NT2/D1 (cell line): Measurements from ENCODE around the gene LUC7L.

Source experiments
- DNase-seq: peaks from one replicate; pipeline ENCODE4 v3.0.0-alpha.2; 2011; ENCODE audit warnings: low read depth, low spot score
- H3K27me3 ChIP-seq: 2 replicates; pipeline ENCODE4 v1.6.0; 2011; ENCODE audit warnings: mild to moderate bottlenecking; ENCODE audit not compliant: insufficient read length, insufficient read depth
- H3K36me3 ChIP-seq: 2 replicates; pipeline ENCODE4 v1.6.1; 2011; ENCODE audit warnings: mild to moderate bottlenecking, low read length, mixed read lengths; ENCODE audit not compliant: insufficient read depth, insufficient read length
- H3K4me1 ChIP-seq: 2 replicates; pipeline ENCODE4 v1.5.1; 2011; ENCODE audit not compliant: insufficient read depth, insufficient read length
- H3K4me3 ChIP-seq: 2 replicates; pipeline ENCODE4 v1.5.1; 2011; ENCODE audit warnings: low read depth; ENCODE audit not compliant: insufficient read length
- H3K9ac ChIP-seq: 2 replicates; pipeline ENCODE4 v1.6.0; 2011; ENCODE audit warnings: low read depth; ENCODE audit not compliant: insufficient read length
- H3K9me3 ChIP-seq: 2 replicates; pipeline ENCODE4 v1.5.1; 2011; ENCODE audit warnings: mild to moderate bottlenecking, low read length; ENCODE audit not compliant: insufficient read depth
- SUZ12 ChIP-seq: IDR thresholded peaks from 2 replicates; pipeline ENCODE4 v1.6.1; 2011; ENCODE audit not compliant: insufficient read length, insufficient read depth; ENCODE audit errors: extremely low read depth
- YY1 ChIP-seq: IDR thresholded peaks from 2 replicates; pipeline ENCODE4 v1.6.1; 2011; ENCODE audit not compliant: insufficient read length, insufficient read depth
- ZNF274 ChIP-seq: IDR thresholded peaks from 2 replicates; pipeline ENCODE4 v1.6.1; 2011; ENCODE audit warnings: mild to moderate bottlenecking, low read depth, low read length

LUC7L gene

DNA sequence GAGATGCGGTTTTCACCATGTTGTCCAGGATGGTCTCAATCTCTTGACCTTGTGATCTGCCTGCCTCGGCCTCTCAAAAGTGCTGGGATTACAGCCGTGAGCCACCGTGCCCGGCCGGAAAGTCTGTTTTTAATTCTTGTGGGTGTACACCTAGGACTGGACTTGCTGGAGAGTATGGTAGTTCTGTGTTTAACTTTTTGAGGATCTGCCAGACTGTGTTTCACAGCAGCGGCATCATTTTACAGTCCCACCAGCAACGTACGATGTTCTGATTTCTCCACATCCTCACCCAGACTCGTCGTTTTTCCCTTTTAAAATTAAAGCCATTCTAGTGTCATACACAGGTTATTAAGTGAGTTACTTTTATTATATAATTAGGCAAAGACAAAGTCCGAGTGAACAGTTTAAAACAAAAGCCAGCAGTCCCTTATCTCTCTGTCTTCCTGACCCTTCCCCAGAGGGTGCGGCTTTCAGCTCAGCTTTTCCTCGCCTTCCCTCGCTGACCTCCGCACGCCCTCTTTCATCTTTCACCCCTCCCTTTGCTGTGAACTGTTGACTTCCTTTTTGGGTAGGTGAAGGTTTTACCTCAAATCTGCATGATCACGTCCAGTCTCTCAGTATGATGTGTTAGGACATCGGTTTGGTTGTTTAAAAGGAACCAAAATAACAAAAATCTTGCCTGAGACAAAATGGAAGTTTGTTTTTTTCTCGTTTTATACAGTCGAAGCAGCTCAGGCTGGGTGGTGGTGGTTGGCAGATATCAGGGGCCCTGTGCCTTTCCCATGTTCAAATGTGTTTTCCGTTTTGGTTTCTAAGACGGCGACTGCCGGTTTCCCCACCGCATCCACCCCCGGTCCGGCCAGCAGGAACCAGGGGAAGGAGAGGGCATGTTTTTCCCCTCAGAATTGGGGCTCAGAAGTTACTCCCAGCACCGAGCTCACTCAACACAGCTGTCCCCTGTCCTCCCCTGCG, 23.4 kb upstream of the LUC7L start:
- H3K9me3 ChIP-seq, result no peaks in the 10 kb centered on the region
- no peak overlapping the region for H3K9ac ChIP-seq
- peaks cover 51% of the 10 kb centered on the region for H3K36me3 ChIP-seq
- H3K4me3 ChIP-seq, result no peak overlapping the region
- H3K4me1 ChIP-seq, result peaks cover 3% of the 10 kb centered on the region
- DNase-seq, result no peak
- TF ChIP-seq ZNF274, result no peak
- no peak for TF ChIP-seq YY1
- TF ChIP-seq SUZ12, result no peak
- no peaks in the 10 kb centered on the region for H3K27me3 ChIP-seq

DNA sequence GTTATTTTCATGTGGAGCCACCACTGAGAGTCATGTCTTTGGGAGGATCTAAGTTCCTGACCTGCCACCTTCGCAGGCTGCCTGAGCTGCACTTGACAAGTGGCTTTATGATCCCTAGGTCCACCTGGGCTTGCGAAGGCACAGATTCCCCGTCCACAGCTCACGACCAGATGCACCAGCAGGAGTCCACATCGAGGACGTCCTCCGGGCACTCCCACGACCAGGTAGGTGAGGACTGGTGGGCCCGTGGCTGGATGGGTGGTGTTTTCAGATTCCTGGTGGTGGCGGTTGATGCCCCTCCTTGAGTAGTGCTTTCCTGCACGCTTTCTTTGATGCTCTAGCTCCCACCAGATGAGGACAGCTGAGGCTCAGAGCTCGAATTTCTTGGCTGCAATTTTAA, 20.2 kb upstream of the LUC7L start:
- H3K9ac ChIP-seq, result no peak overlapping the region

DNA sequence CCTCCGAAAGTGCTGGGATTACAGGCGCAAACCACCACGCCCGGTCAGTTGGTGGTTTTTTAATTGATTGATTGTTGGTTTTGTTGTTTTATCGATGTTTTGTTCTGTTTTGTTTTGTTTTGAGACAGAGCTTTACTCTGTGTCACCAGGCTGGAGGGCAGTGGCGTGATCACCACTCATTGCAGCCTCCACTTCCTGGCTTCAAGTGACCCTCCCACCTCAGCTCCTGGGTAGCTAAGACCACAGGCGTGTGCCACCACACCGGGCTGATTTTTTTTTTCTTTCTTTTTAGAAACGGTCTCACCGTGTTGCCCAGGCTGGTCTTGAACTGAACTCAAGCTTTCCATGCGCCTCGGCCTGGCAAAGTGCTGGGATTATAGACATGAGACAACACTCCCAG, 17.8 kb upstream of the LUC7L start:
- Histone ChIP-seq H3K36me3 (peaks cover 13% of the 10 kb centered on the region), H3K4me3 (no peak overlapping the region), H3K9ac (no peak overlapping the region), H3K9me3 (no peaks in the 10 kb centered on the region), H3K27me3 (no peaks in the 10 kb centered on the region), H3K4me1 (peaks cover 10% of the 10 kb centered on the region)
- DNase-seq, result no peak
- TF ChIP-seq YY1 (no peak), SUZ12 (no peak), ZNF274 (no peak)

More for the DNA sequence above, 20.2 kb upstream of the LUC7L start:
- Histone ChIP-seq H3K4me3 (no peak overlapping the region), H3K9me3 (no peaks in the 10 kb centered on the region), H3K36me3 (peaks cover 29% of the 10 kb centered on the region), H3K4me1 (peaks cover 8% of the 10 kb centered on the region), H3K27me3 (no peaks in the 10 kb centered on the region)
- TF ChIP-seq YY1 (no peak), ZNF274 (no peak), SUZ12 (no peak)
- no peak for DNase-seq

DNA sequence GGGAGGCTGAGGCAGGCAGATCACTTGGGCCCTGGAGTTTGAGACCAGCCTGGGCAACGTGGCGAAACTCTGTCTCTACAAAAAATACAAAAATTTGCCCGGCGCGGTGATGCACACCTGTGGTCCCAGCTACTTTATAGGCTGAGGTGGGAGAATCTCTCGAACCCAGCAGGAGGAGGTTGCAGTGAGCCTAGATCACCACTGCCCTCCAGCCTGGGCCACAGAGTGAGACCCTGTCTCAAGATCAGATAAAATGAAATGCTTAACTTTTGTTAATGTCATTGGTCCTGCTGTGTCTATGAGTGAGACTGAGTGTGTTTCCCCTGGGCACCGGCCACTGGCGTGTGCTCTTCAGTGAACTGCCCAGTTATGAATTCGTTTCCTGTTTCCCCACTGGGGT, 15.9 kb upstream of the LUC7L start:
- H3K36me3 ChIP-seq, result peaks cover 5% of the 10 kb centered on the region
- no peaks in the 10 kb centered on the region for H3K9me3 ChIP-seq
- H3K27me3 ChIP-seq, result no peaks in the 10 kb centered on the region
- H3K4me3 ChIP-seq, result no peak overlapping the region
- peaks cover 11% of the 10 kb centered on the region for H3K4me1 ChIP-seq
- TF ChIP-seq ZNF274 (no peak), SUZ12 (no peak), YY1 (no peak)
- no peak for DNase-seq
- H3K9ac ChIP-seq, result no peak overlapping the region

DNA sequence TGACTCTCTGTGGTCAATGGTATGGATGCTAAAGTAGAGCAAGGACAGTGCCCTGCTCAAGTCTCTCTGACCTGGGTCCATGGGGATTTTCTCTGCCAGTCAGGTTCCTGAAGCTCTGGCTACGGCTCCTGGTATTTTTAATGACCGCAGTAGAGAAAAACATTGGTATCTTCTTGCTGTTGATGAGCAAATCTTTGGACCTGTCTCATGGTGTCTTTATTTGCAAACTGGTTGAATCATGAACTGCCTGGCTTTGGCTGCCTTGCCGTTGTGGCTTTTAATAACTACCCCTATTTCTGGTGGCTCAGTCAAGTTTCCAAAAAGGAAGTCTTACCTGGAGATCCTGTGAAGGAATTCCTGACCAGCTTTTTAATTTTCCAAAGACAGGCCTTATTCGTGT, 14.1 kb upstream of the LUC7L start:
- TF ChIP-seq ZNF274 (no peak), SUZ12 (no peak), YY1 (no peak)
- H3K4me3 ChIP-seq, result no peak overlapping the region
- H3K27me3 ChIP-seq, result no peaks in the 10 kb centered on the region
- H3K4me1 ChIP-seq, result peaks cover 14% of the 10 kb centered on the region
- DNase-seq, result no peak
- H3K36me3 ChIP-seq, result no peaks in the 10 kb centered on the region
- H3K9me3 ChIP-seq, result no peaks in the 10 kb centered on the region
- H3K9ac ChIP-seq, result no peak overlapping the region

DNA sequence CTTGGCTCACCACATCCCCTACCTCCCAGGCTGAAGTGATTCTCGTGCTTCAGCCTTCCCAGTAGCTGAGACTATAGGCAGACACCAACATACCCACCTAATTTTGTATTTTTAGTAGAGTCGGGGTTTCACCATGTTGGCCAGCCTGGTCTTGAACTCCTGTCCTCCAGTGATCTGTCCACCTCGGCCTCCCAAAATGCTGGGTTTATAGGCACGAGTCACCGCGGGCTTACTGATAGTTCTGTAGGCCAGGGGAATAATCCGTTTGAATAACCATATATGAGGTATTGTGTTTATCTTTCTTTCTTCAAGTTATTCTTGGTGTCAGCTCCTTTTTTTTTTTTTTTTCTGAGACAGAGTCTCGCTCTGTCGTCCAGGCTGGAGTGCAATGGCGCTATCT, 13.0 kb upstream of the LUC7L start:
- no peak for TF ChIP-seq ZNF274
- TF ChIP-seq SUZ12, result no peak
- TF ChIP-seq YY1, result no peak
- H3K4me3 ChIP-seq, result no peak overlapping the region
- peaks cover 7% of the 10 kb centered on the region for H3K36me3 ChIP-seq
- H3K9ac ChIP-seq, result no peak overlapping the region
- no peaks in the 10 kb centered on the region for H3K9me3 ChIP-seq
- no peak for DNase-seq
- peaks cover 16% of the 10 kb centered on the region for H3K4me1 ChIP-seq
- no peaks in the 10 kb centered on the region for H3K27me3 ChIP-seq

DNA sequence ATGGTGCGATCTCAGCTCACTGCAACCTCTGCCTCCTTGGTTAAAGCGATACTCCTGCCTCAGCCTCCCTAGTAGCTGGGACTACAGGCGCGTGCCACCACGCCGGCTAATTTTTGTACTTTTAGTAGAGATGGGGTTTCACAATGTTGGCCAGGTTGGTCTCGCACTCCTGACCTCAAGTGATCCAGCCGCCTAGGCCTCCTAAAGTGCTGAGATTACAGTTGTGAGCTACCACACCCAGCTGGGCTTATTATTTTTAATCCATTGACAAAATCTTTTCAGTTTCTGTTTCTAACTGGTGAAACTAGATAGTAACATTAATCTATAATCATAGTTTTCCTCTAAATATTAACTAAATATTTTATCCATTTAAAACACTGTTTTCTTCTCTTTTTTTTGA, 11.3 kb upstream of the LUC7L start:
- TF ChIP-seq YY1, result no peak
- TF ChIP-seq SUZ12, result no peak
- TF ChIP-seq ZNF274, result no peak
- H3K27me3 ChIP-seq, result no peaks in the 10 kb centered on the region
- peaks cover 11% of the 10 kb centered on the region for H3K36me3 ChIP-seq
- no peak overlapping the region for H3K9ac ChIP-seq
- H3K9me3 ChIP-seq, result no peaks in the 10 kb centered on the region
- peaks cover 16% of the 10 kb centered on the region for H3K4me1 ChIP-seq
- H3K4me3 ChIP-seq, result no peak overlapping the region
- no peak for DNase-seq
